Skeletal muscle tissue (tissue), 4 donors: ENCODE data around the gene IFIT2. TPM values are rescaled to one million over a fixed set of nuclear protein-coding genes. Genes with fewer than 3 reads are reported as not detected.

Source experiments
- H3K27ac ChIP-seq: one replicate; pipeline ENCODE4 v1.7.0; 2013; ENCODE audit warnings: mild to moderate bottlenecking, low read depth, low read length, inconsistent platforms
- H3K27me3 ChIP-seq, 3 donors: one replicate each; pipeline ENCODE4 v1.7.0; 2013; ENCODE audit warnings: low read length in 3 of 3; ENCODE audit not compliant: control insufficient read depth in 3 of 3, insufficient read depth in 3 of 3
- H3K36me3 ChIP-seq, 3 donors: one replicate each; pipeline ENCODE4 v1.7.0; 2013; ENCODE audit warnings: low read length in 3 of 3; ENCODE audit not compliant: control insufficient read depth in 3 of 3, insufficient read depth in 3 of 3
- H3K4me1 ChIP-seq, 3 donors: one replicate each; pipeline ENCODE4 v1.7.0; 2013; ENCODE audit warnings: low read length in 3 of 3, mild to moderate bottlenecking in 3 of 3; ENCODE audit not compliant: control insufficient read depth in 3 of 3, insufficient read depth in 3 of 3
- H3K4me3 ChIP-seq, 3 donors: one replicate each; pipeline ENCODE4 v1.7.0; 2013; ENCODE audit warnings: low read length in 3 of 3
- H3K9ac ChIP-seq, 3 donors: one replicate each; pipeline ENCODE4 v1.7.0; 2013; ENCODE audit warnings: low read length in 3 of 3, mild to moderate bottlenecking in 3 of 3, moderate library complexity in 2 of 3, low read depth in 1 of 3
- H3K9me3 ChIP-seq, 3 donors: one replicate each; pipeline ENCODE4 v1.7.0; 2013; ENCODE audit warnings: low read length in 3 of 3; ENCODE audit not compliant: control insufficient read depth in 3 of 3
- total RNA-seq: library from RNA; depleted of rRNA; stranded (reverse); fragments of >200 nt; gene quantifications from one replicate; pipeline ENCODE4 v1.2.3, GENCODE V29; 2014
- donor health status: Osteomylitis.

IFIT2 gene
- total RNA-seq, 1 donor from 2014 or later = 6.8 TPM

DNA sequence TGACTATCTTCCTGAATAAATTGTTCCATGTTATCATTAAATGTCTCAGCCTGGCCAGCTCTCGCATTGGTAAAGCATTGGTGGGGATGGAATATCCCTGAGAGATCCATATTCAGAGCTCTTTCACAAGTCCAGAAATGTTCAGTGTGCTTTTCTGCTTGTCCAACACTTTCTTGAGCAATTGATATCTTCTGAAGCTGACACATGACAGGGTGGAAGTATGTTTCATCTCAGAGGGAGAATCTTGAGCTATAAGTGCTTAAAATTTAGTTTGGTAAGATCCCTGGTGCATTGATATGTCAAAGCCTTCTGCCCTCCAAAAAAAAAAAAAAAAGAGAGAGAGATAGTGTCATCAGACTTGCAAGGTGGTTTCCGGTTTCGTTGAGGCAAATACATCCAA, 33.4 kb downstream of the IFIT2 start:
- Histone ChIP-seq H3K36me3 (peaks cover 0 to 6% (median 3%) of the 10 kb centered on the region in 3 donors), H3K9me3 (no peaks in the 10 kb centered on the region), H3K4me1 (peaks cover 18 to 29% (median 27%) of the 10 kb centered on the region in 3 donors), H3K4me3 (no peak overlapping the region), H3K9ac (no peak overlapping the region), H3K27ac (no peak overlapping the region), H3K27me3 (no peaks in the 10 kb centered on the region)

GRCh38 chr10:89336241-89336640, 34.4 kb downstream of the IFIT2 start:
- Histone ChIP-seq H3K36me3 (peaks cover 0 to 9% (median 3%) of the 10 kb centered on the region in 3 donors), H3K9me3 (no peaks in the 10 kb centered on the region), H3K27me3 (no peaks in the 10 kb centered on the region), H3K4me1 (peaks cover 18 to 23% (median 20%) of the 10 kb centered on the region in 3 donors), H3K27ac (no peak overlapping the region), H3K4me3 (no peak overlapping the region), H3K9ac (no peak overlapping the region)

GRCh38 chr10:89337484-89337883, 35.6 kb downstream of the IFIT2 start:
- no peak overlapping the region for H3K27ac ChIP-seq
- no peak overlapping the region for H3K4me3 ChIP-seq
- H3K9ac ChIP-seq = no peak overlapping the region
- peaks cover 14 to 22% (median 14%) of the 10 kb centered on the region in 3 donors for H3K4me1 ChIP-seq
- no peaks in the 10 kb centered on the region for H3K9me3 ChIP-seq
- H3K36me3 ChIP-seq = peaks cover 0 to 9% (median 3%) of the 10 kb centered on the region in 3 donors
- H3K27me3 ChIP-seq = no peaks in the 10 kb centered on the region

DNA sequence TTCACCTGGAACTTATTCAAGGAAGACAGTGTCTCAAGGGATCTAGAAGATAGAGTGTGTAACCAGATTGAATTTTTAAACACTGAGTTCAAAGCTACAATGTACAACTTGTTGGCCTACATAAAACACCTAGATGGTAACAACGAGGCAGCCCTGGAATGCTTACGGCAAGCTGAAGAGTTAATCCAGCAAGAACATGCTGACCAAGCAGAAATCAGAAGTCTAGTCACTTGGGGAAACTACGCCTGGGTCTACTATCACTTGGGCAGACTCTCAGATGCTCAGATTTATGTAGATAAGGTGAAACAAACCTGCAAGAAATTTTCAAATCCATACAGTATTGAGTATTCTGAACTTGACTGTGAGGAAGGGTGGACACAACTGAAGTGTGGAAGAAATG, 36.9 kb downstream of the IFIT2 start:
- Histone ChIP-seq H3K27ac (no peak overlapping the region), H3K36me3 (peaks cover 0 to 9% (median 3%) of the 10 kb centered on the region in 3 donors), H3K9ac (no peak overlapping the region), H3K27me3 (no peaks in the 10 kb centered on the region), H3K9me3 (no peaks in the 10 kb centered on the region), H3K4me1 (peaks cover 3 to 11% (median 7%) of the 10 kb centered on the region in 3 donors), H3K4me3 (no peak overlapping the region)

DNA sequence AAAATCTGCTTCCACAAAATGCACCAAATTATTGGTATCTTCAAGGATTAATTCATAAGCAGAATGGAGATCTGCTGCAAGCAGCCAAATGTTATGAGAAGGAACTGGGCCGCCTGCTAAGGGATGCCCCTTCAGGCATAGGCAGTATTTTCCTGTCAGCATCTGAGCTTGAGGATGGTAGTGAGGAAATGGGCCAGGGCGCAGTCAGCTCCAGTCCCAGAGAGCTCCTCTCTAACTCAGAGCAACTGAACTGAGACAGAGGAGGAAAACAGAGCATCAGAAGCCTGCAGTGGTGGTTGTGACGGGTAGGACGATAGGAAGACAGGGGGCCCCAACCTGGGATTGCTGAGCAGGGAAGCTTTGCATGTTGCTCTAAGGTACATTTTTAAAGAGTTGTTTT, 38.0 kb downstream of the IFIT2 start:
- no peak overlapping the region for H3K4me3 ChIP-seq
- no peaks in the 10 kb centered on the region for H3K27me3 ChIP-seq
- H3K9me3 ChIP-seq = no peaks in the 10 kb centered on the region
- peaks cover 0 to 6% (median 3%) of the 10 kb centered on the region in 3 donors for H3K4me1 ChIP-seq
- H3K9ac ChIP-seq = no peak overlapping the region
- H3K36me3 ChIP-seq = peaks cover 0 to 9% (median 3%) of the 10 kb centered on the region in 3 donors
- no peak overlapping the region for H3K27ac ChIP-seq

DNA sequence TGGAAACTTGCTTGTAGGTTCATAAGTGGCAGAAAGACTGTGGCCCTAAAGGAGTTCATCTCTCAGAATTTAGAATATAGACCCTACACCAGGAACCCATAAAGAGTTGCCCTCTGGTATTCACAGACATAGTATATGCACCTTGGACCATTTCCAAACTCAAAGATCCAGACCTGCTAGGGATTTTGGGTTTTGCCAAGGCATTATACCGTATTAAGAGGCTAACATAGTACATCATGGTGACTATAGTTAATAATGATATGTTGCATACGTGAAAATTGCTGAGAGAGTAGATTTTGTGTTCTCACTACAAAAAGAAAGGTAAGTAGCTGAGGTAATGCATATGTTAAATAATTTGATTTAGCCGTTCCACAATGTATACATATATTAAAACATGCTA, 39.8 kb downstream of the IFIT2 start:
- H3K9me3 ChIP-seq = no peaks in the 10 kb centered on the region
- peaks cover 0 to 9% (median 3%) of the 10 kb centered on the region in 3 donors for H3K36me3 ChIP-seq

DNA sequence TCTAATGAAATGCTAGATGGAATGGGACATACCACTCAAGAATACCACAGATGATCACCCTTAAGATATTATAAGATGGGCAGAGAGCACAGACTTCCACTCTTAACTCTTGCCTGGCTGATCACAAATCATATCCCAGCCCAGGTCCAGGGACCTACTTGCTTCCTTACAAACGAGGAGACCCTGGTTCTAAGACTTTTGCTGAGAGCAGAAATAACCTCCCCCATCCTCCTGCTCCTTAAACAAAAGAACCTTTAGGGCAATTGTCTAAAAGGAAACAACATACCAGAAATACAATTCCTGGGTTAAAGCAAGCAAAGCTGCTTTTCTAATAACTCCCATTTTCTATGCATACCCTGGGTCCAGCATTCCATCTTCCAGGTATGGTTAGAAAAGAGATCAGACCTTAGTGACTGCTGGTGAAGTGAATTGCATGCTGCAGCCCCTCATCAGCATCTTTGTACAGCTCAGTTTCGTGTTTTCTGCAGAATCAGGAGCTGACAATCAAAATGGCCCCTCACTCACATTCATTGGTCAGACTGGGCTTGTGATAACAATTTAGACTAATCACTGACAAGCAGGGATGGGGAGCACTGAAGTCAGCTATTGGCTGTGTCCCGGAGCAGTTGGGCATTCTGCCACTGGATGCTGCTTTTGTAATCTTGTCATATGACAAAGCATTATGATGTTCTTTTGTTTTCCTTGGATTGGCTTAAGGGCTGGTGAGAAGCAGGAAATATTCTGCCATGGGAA, 40.5 kb downstream of the IFIT2 start:
- Histone ChIP-seq H3K4me3 (no peak overlapping the region), H3K36me3 (peaks cover 0 to 9% (median 3%) of the 10 kb centered on the region in 3 donors), H3K27ac (no peak overlapping the region), H3K9me3 (no peaks in the 10 kb centered on the region), H3K4me1 (peaks cover 6 to 10% (median 10%) of the 10 kb centered on the region in 3 donors), H3K27me3 (no peaks in the 10 kb centered on the region), H3K9ac (no peak overlapping the region)

More for the DNA sequence above, 39.8 kb downstream of the IFIT2 start:
- Histone ChIP-seq H3K27ac (no peak overlapping the region), H3K9ac (no peak overlapping the region), H3K4me1 (peaks cover 4 to 6% (median 5%) of the 10 kb centered on the region in 3 donors), H3K27me3 (no peaks in the 10 kb centered on the region), H3K4me3 (no peak overlapping the region)

DNA sequence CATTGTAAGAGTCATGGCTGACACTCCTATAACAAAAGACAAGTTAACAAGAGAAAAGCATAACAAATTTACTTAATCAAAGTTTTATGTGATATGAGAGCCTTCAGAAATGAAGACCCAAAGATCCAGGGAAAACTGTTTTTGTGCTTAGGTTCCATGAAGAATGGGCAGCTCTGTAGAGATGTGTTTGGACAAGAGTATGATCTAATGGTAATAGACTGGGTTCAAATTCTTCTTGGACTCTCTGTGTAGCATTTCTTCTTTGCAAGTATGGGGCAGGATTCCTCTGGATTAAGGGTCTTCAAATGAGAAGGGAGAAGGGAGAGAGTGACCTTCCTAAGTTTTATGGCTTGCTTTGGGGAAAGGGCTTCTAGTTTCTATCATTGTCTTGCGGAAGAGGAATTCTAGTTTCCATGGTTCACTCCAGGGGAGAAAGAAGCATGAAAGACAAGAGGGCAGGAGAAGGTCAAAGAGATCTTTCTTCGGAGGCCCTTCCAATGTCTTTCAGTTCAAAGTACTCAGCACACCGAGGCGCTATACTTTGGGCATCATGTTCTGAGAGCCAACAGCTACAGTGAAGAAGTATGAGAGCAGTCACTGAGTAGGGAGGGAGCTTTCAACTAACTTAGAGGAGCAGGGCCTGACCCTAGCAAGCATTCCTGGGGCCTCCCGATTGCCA, 41.4 kb downstream of the IFIT2 start:
- H3K9ac ChIP-seq = no peak overlapping the region
- H3K4me1 ChIP-seq = peaks cover 10 to 15% (median 13%) of the 10 kb centered on the region in 3 donors
- no peak overlapping the region for H3K27ac ChIP-seq
- H3K27me3 ChIP-seq = no peaks in the 10 kb centered on the region
- H3K4me3 ChIP-seq = no peak overlapping the region
- peaks cover 0 to 5% (median 3%) of the 10 kb centered on the region in 3 donors for H3K36me3 ChIP-seq
- H3K9me3 ChIP-seq = no peaks in the 10 kb centered on the region

- peaks cover 0 to 3% (median 0%) of the 10 kb centered on the region in 3 donors for H3K36me3 ChIP-seq
- H3K9me3 ChIP-seq = no peaks in the 10 kb centered on the region
- no peak overlapping the region for H3K4me3 ChIP-seq
- peaks cover 10 to 15% (median 12%) of the 10 kb centered on the region in 3 donors for H3K4me1 ChIP-seq
- H3K9ac ChIP-seq = no peak overlapping the region
- H3K27ac ChIP-seq = no peak overlapping the region
- H3K27me3 ChIP-seq = no peaks in the 10 kb centered on the region
Observed at GRCh38 chr10:89344156-89344555, 42.3 kb downstream of the IFIT2 start.
